Prostate gland (tissue), 2 donors: ENCODE results near the gene ENTPD8.

Experiments
- POLR2A ChIP-seq: fragments of 450-650 bp; IDR thresholded peaks from one replicate; pipeline ENCODE4 v1.6.1; 2016; ENCODE audit warnings: antibody characterized with exemption, mild to moderate bottlenecking
- POLR2AphosphoS5 ChIP-seq: sonication (generic); formaldehyde crosslinking; IDR thresholded peaks from one replicate; pipeline ENCODE4 v1.6.1; 2017; ENCODE audit warnings: antibody characterized with exemption
- TF ChIP-seq, protein P1 (sequence below), 4 experiments: fragments of 200-600 bp in 2 of 4; fragments of 450-650 bp in 2 of 4; sonication (generic) in 2 of 4; IDR thresholded peaks; 1 replicate in 3 of 4; 2 replicates in 1 of 4; pipeline ENCODE4 v1.5.1; 2016 to 2019; ENCODE audit warnings: antibody characterized with exemption in 4 of 4, mild to moderate bottlenecking in 2 of 4, moderate library complexity in 2 of 4

DNA sequence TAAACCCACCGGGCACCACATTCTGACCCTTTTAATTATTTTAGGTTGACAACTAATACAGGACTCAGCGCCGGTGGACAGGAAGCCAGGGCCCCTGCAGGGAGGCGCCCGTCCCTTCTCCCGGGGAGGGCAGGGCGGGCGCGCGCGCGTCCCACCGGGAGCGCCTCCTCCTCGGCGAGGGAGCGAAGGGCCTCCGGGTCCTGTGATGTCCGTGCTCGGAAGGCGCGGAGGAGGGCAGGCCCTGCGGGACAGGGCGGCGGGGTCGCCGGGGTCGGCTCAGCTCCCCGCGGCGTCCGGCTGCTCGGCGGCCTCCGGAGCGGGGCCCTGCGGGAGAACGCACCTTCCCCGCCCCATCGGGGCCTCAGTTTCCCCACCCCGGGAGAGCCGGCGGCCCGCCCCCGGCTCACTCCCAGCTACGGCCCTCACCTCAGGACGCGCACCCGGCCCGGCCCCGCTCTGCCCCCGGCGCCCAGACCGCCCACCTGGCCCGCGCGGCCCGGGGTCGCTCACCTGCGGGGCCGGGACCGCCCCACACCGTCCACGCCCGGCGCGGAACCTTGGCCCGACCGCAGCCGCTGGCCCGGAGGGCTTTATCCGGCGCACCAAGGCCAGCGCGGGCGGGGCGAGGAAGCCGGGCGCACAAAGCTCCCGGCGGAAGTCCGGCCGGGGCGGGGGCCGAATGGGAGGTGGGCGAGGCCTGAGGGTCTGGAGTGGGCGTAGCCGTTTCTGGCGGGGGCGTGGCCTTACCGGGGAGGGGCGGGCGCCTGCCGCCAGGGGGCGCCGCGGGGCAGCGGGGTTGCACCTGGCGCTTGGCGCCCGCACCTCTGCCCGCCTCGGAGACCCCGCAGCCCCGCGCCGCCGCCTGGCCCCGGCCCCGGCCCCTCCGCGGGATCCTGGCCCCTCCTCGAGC is 18.3 kb downstream of the ENTPD8 start, which contains the start of the genes EXD3 and NOXA1:
- TF ChIP-seq, protein P1, sequence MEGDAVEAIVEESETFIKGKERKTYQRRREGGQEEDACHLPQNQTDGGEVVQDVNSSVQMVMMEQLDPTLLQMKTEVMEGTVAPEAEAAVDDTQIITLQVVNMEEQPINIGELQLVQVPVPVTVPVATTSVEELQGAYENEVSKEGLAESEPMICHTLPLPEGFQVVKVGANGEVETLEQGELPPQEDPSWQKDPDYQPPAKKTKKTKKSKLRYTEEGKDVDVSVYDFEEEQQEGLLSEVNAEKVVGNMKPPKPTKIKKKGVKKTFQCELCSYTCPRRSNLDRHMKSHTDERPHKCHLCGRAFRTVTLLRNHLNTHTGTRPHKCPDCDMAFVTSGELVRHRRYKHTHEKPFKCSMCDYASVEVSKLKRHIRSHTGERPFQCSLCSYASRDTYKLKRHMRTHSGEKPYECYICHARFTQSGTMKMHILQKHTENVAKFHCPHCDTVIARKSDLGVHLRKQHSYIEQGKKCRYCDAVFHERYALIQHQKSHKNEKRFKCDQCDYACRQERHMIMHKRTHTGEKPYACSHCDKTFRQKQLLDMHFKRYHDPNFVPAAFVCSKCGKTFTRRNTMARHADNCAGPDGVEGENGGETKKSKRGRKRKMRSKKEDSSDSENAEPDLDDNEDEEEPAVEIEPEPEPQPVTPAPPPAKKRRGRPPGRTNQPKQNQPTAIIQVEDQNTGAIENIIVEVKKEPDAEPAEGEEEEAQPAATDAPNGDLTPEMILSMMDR (IDR thresholded peaks at IDR 0.05), result peak; percentile 70 to 93 (median 92)
- TF ChIP-seq POLR2AphosphoS5, result peak; percentile 87
- TF ChIP-seq POLR2A, result peak; percentile 67
